Spleen (tissue), 7 donors: ENCODE measurements around the gene PLCB1.

Experiments used
- POLR2A ChIP-seq, 3 donors: fragments of 450-650 bp; IDR thresholded peaks; one replicate each; pipeline ENCODE4 v1.5.1; 2017; ENCODE audit warnings: antibody characterized with exemption in 3 of 3, mild to moderate bottlenecking in 1 of 3
- TF ChIP-seq, protein P1 (sequence below), 11 experiments: fragments of 200-600 bp in 7 of 11; fragments of 450-650 bp in 4 of 11; sonication (generic) in 4 of 11; IDR thresholded peaks in 8 of 11; conservative IDR thresholded peaks in 3 of 11; 1 replicate in 7 of 11; 2 replicates in 4 of 11; pipeline versions ENCODE4 v1.4.0 to v1.8.0; 2016 to 2021; ENCODE audit warnings: antibody characterized with exemption in 11 of 11, inconsistent platforms in 4 of 11, mild to moderate bottlenecking in 1 of 11
- donor health status: DM: no; HTN: no; CAD: no; lungs with moderate emphysema.
- donor health status: DM: no; HTN: no; CAD: no.
- donor health status: DM: no; HTN: no; CAD: no.

DNA sequence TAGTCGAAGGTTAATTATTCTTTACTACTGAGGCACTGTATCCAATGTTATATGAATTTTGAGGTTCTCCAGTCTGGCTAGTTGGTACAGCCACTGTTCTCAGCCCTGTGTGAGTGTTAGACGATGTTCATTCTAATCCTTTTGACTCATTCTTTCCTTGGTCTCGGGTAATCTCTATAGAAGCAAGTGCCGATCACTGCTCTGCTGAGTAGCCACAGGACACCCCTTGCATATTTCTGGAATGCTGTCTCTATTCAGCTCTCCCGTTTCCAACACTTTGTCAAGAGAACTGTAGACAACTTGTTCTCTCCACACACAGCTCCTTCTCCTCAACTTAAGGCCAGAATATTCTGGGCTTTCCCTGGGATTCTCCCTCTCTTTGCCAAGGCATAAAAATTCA lies 42.4 kb upstream of the PLCB1 start:
- no peak for TF ChIP-seq POLR2A (IDR thresholded peaks at IDR 0.05)
- TF ChIP-seq, protein P1, sequence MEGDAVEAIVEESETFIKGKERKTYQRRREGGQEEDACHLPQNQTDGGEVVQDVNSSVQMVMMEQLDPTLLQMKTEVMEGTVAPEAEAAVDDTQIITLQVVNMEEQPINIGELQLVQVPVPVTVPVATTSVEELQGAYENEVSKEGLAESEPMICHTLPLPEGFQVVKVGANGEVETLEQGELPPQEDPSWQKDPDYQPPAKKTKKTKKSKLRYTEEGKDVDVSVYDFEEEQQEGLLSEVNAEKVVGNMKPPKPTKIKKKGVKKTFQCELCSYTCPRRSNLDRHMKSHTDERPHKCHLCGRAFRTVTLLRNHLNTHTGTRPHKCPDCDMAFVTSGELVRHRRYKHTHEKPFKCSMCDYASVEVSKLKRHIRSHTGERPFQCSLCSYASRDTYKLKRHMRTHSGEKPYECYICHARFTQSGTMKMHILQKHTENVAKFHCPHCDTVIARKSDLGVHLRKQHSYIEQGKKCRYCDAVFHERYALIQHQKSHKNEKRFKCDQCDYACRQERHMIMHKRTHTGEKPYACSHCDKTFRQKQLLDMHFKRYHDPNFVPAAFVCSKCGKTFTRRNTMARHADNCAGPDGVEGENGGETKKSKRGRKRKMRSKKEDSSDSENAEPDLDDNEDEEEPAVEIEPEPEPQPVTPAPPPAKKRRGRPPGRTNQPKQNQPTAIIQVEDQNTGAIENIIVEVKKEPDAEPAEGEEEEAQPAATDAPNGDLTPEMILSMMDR (IDR thresholded peaks at IDR 0.05 in 8 of 11, conservative IDR thresholded peaks at IDR 0.05 in 3 of 11), result no peak
